Prostate gland (tissue), 2 donors: Measurements from ENCODE around the gene RCAN2.

Experiments used
- POLR2A ChIP-seq: fragments of 450-650 bp; IDR thresholded peaks from one replicate; pipeline ENCODE4 v1.6.1; 2016; ENCODE audit warnings: antibody characterized with exemption, mild to moderate bottlenecking
- POLR2AphosphoS5 ChIP-seq: sonication (generic); formaldehyde crosslinking; IDR thresholded peaks from one replicate; pipeline ENCODE4 v1.6.1; 2017; ENCODE audit warnings: antibody characterized with exemption
- TF ChIP-seq, protein P1 (sequence below), 4 experiments: fragments of 200-600 bp in 2 of 4; fragments of 450-650 bp in 2 of 4; sonication (generic) in 2 of 4; IDR thresholded peaks; 1 replicate in 3 of 4; 2 replicates in 1 of 4; pipeline ENCODE4 v1.5.1; 2016 to 2019; ENCODE audit warnings: antibody characterized with exemption in 4 of 4, mild to moderate bottlenecking in 2 of 4, moderate library complexity in 2 of 4

DNA sequence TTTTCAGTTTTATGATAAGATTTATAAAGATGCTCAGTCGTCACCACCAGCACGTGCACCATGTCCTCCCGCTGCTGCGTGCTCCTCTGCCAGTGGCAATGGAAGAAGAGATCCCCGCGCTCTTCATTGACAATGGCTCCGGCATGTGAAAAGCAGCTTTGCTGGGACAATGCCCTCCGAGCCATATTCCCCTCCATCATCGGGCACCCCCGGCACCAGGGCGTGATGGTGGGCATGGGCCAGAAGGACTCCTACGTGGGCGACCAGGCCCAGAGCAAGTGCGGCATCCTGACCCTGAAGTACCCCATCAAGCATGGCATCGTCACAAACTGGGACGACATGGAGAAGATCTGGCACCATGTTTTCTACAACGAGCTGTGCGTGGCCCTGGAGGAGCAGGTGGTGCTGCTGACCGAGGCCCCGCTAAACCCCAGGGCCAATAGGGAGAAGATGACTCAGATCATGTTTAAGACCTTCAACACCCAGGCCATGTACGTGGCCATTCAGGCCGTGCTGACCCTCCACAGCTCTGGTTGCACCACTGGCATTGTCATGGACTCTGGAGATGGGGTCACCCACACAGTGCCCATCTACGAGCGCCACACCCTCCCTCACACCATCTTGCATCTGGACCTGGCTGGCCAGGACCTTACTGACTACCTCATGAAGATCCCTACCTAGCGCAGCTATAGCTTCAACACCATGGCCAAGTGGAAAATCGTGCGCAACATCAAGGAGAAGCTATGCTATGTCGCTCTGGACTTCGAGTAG lies 286.2 kb downstream of the RCAN2 start:
- TF ChIP-seq, protein P1, sequence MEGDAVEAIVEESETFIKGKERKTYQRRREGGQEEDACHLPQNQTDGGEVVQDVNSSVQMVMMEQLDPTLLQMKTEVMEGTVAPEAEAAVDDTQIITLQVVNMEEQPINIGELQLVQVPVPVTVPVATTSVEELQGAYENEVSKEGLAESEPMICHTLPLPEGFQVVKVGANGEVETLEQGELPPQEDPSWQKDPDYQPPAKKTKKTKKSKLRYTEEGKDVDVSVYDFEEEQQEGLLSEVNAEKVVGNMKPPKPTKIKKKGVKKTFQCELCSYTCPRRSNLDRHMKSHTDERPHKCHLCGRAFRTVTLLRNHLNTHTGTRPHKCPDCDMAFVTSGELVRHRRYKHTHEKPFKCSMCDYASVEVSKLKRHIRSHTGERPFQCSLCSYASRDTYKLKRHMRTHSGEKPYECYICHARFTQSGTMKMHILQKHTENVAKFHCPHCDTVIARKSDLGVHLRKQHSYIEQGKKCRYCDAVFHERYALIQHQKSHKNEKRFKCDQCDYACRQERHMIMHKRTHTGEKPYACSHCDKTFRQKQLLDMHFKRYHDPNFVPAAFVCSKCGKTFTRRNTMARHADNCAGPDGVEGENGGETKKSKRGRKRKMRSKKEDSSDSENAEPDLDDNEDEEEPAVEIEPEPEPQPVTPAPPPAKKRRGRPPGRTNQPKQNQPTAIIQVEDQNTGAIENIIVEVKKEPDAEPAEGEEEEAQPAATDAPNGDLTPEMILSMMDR (IDR thresholded peaks at IDR 0.05) = no peak
- TF ChIP-seq POLR2A (no peak), POLR2AphosphoS5 (no peak)
